Osteocyte (in vitro differentiated cells): Measurements from ENCODE around the gene PHF21A. TPM values are rescaled to one million over a fixed set of nuclear protein-coding genes. Genes with fewer than 3 reads are reported as not detected.
"Not testable (repeated sequence)": the region's sequence is repeated elsewhere in the genome, so short reads cannot be mapped to it uniquely, and the experiment has no call there.

Source experiments
- DNase-seq: peaks from one replicate; pipeline ENCODE4 v3.0.0; 2021; ENCODE audit warnings: mixed read lengths; ENCODE audit not compliant: unreplicated experiment; ENCODE audit errors: extremely low spot score
- H3K27ac Mint-ChIP-seq: one replicate; pipeline ENCODE4 v1.8.0; 2021; ENCODE audit warnings: mild to moderate bottlenecking, mixed read lengths; ENCODE audit not compliant: unreplicated experiment
- H3K27me3 Mint-ChIP-seq: one replicate; pipeline ENCODE4 v1.8.0; 2021; ENCODE audit warnings: mixed read lengths; ENCODE audit not compliant: unreplicated experiment
- H3K36me3 Mint-ChIP-seq: one replicate; pipeline ENCODE4 v1.8.0; 2021; ENCODE audit warnings: mixed read lengths; ENCODE audit not compliant: unreplicated experiment
- H3K4me1 Mint-ChIP-seq: one replicate; pipeline ENCODE4 v1.8.0; 2021; ENCODE audit warnings: mixed read lengths; ENCODE audit not compliant: unreplicated experiment
- H3K4me3 Mint-ChIP-seq: one replicate; pipeline ENCODE4 v1.8.0; 2021; ENCODE audit warnings: mild to moderate bottlenecking, moderate library complexity, mixed read lengths; ENCODE audit not compliant: unreplicated experiment
- H3K9me3 Mint-ChIP-seq: one replicate; pipeline ENCODE4 v1.8.0; 2021; ENCODE audit warnings: mixed read lengths; ENCODE audit not compliant: unreplicated experiment
- CTCF ChIP-seq: fragments of 200-600 bp; sonication (generic); IDR thresholded peaks from 2 replicates; pipeline ENCODE4 v1.5.0; 2021; ENCODE audit warnings: antibody characterized with exemption, mild to moderate bottlenecking, moderate library complexity
- total RNA-seq: library from RNA; stranded (reverse); gene quantifications from 2 replicates; pipeline ENCODE4 v1.2.1, GENCODE V29; 2021

The PHF21A gene
- total RNA-seq, 1 donor from 2014 or later, result 40.8 TPM

- Mint-ChIP-seq H3K27me3 (no peaks in the 10 kb centered on the region), H3K9me3 (no peaks in the 10 kb centered on the region), H3K4me1 (peaks cover 5% of the 10 kb centered on the region), H3K4me3 (no peak overlapping the region), H3K36me3 (peaks cover 18% of the 10 kb centered on the region), H3K27ac (no peak overlapping the region)
- DNase-seq, result no peak
- no peak for TF ChIP-seq CTCF
Measured at GRCh38 chr11:46018651-46019050, 102.6 kb downstream of the PHF21A start.

- Mint-ChIP-seq H3K4me3 (no peak overlapping the region), H3K36me3 (peaks cover 15% of the 10 kb centered on the region), H3K9me3 (no peaks in the 10 kb centered on the region), H3K27me3 (no peaks in the 10 kb centered on the region), H3K4me1 (peaks cover 5% of the 10 kb centered on the region), H3K27ac (no peak overlapping the region)
- TF ChIP-seq CTCF, result no peak
- DNase-seq, result no peak
Measured at GRCh38 chr11:46017341-46017740, 103.9 kb downstream of the PHF21A start.

GRCh38 chr11:46015941-46016340, 105.3 kb downstream of the PHF21A start:
- TF ChIP-seq CTCF, result no peak
- no peak for DNase-seq
- Mint-ChIP-seq H3K9me3 (no peaks in the 10 kb centered on the region), H3K36me3 (peaks cover 8% of the 10 kb centered on the region), H3K27me3 (no peaks in the 10 kb centered on the region), H3K4me1 (peaks cover 5% of the 10 kb centered on the region), H3K4me3 (no peak overlapping the region), H3K27ac (no peak overlapping the region)

- not testable (repeated sequence) for H3K9me3 Mint-ChIP-seq, H3K4me3 Mint-ChIP-seq, H3K27me3 Mint-ChIP-seq, H3K27ac Mint-ChIP-seq, H3K4me1 Mint-ChIP-seq, DNase-seq, H3K36me3 Mint-ChIP-seq
Measured at GRCh38 chr11:46014168-46014567, 107.1 kb downstream of the PHF21A start.

GRCh38 chr11:46012185-46012584, 109.1 kb downstream of the PHF21A start:
- H3K36me3 Mint-ChIP-seq, result peaks cover 6% of the 10 kb centered on the region
- H3K27ac Mint-ChIP-seq, result no peak overlapping the region
- TF ChIP-seq CTCF, result no peak
- no peaks in the 10 kb centered on the region for H3K27me3 Mint-ChIP-seq
- peaks cover 2% of the 10 kb centered on the region for H3K4me1 Mint-ChIP-seq
- DNase-seq, result no peak
- no peak overlapping the region for H3K4me3 Mint-ChIP-seq
- no peaks in the 10 kb centered on the region for H3K9me3 Mint-ChIP-seq

GRCh38 chr11:46010100-46010499, 111.2 kb downstream of the PHF21A start:
- Mint-ChIP-seq H3K4me3 (no peak overlapping the region), H3K27me3 (no peaks in the 10 kb centered on the region), H3K9me3 (no peaks in the 10 kb centered on the region), H3K27ac (no peak overlapping the region), H3K4me1 (peaks cover 2% of the 10 kb centered on the region), H3K36me3 (peaks cover 3% of the 10 kb centered on the region)
- TF ChIP-seq CTCF, result no peak
- DNase-seq, result no peak
